ENCODE results near the gene SSTR5. TPM values are rescaled to one million over a fixed set of nuclear protein-coding genes. Genes with fewer than 3 reads are reported as not detected.
A peak's percentile ranks its signal among the peaks of the same experiment; 100 is the strongest.

Gene SSTR5
- total RNA-seq, 4 donors from 2014 or later: not detected

DNA sequence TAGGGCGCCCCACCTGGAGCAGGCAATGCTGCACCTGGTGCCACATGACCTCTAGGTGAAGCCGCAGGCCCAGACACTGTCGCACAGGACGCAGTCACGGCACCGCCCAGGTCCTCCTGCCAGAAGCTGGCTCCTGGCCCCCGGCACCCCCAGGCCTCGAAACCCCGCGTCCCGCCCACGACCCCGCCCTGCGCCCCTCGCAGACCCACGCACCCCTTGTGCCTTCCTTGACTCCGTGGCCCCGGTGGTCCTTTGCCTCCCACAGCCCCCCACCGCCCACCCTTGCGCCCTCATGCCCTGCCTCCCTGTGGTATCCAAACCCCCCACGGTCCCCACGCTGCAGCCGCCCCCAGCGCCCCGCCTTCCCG is 29.8 kb downstream of the SSTR5 start:
- TF ChIP-seq, protein P1, sequence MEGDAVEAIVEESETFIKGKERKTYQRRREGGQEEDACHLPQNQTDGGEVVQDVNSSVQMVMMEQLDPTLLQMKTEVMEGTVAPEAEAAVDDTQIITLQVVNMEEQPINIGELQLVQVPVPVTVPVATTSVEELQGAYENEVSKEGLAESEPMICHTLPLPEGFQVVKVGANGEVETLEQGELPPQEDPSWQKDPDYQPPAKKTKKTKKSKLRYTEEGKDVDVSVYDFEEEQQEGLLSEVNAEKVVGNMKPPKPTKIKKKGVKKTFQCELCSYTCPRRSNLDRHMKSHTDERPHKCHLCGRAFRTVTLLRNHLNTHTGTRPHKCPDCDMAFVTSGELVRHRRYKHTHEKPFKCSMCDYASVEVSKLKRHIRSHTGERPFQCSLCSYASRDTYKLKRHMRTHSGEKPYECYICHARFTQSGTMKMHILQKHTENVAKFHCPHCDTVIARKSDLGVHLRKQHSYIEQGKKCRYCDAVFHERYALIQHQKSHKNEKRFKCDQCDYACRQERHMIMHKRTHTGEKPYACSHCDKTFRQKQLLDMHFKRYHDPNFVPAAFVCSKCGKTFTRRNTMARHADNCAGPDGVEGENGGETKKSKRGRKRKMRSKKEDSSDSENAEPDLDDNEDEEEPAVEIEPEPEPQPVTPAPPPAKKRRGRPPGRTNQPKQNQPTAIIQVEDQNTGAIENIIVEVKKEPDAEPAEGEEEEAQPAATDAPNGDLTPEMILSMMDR (IDR thresholded peaks at IDR 0.05): no peak
- TF ChIP-seq POLR2A (IDR thresholded peaks at IDR 0.05): no peak
- no peak for DNase-seq
- Histone ChIP-seq H3K4me1 (peaks cover 0 to 3% of the 10 kb centered on the region in 2 donors), H3K27me3 (peaks cover 5 to 10% of the 10 kb centered on the region in 2 donors), H3K36me3 (no peaks in the 10 kb centered on the region), H3K27ac (no peak overlapping the region), H3K4me3 (no peak overlapping the region), H3K9me3 (no peaks in the 10 kb centered on the region)
- intact Hi-C loops (cut with DNase I; ENCODE audit: low total_unique reads): no loop called here

DNA sequence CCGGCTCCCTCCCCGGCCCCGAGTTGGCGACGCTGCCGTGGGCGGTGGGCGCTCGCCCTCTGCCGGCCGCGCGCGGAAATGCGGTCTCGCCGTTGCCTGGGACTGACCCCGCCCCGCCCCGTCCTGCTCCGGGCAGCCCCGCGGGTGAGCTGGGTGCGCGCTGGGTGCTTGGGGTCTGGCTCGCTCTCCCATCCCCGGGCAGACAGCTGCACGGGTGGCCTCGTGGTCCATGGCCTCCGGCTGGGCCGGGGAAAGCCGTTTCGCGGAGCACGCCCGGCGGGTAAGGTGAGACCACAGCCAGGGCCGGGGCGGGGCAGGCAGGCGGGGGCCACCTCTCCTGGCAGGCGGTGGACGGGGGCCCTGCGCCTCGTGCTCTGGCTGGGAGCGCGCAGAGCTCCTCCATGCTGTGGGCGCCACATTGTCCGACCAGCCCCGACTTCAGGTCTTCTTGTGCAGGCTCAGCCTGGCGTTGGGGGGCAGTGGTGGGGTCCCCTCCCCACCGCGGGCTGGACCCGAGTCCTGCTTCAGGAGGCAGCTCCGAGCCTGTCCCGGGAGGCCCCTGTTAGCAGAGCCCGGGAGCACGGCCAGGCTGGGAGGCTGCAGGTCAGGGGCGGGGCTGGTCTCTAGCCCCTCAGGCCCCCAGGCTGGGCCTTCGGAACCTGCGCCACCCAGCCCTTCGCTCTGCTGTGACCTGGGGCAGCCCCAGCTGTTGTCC is 30.5 kb downstream of the SSTR5 start:
- H3K9me3 ChIP-seq: no peaks in the 10 kb centered on the region
- H3K36me3 ChIP-seq: no peaks in the 10 kb centered on the region
- H3K27ac ChIP-seq: no peak overlapping the region
- peak in 1 of 2 donors; percentile 52 for DNase-seq
- peaks cover 12% of the 10 kb centered on the region in 2 donors for H3K27me3 ChIP-seq
- intact Hi-C loops (cut with DNase I; ENCODE audit: low total_unique reads): no loop called here
- no peak overlapping the region for H3K4me3 ChIP-seq
- peaks cover 0 to 3% of the 10 kb centered on the region in 2 donors for H3K4me1 ChIP-seq
- no peak for TF ChIP-seq POLR2A (IDR thresholded peaks at IDR 0.05)
- TF ChIP-seq, protein P1 (IDR thresholded peaks at IDR 0.05): peak in 3 of 4 experiments; percentile 66 to 76 (median 70)

DNA sequence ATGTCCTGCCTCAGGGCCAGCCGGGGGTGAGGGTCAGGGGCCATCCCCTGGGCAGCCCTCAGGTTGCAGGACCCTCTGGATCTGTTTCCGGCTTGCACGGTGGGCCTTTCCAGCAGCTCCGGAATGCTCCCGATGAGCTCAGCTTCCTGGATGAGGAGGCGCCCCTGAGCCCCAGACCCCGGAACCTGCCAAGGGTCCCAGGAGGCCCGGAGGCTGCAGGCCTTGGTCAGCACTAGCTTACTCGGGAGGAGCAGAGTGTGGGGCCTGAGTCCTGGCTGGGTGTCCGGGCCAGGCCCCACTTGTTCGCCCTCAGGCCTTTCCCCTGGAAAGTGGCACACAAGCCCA is 31.1 kb downstream of the SSTR5 start:
- intact Hi-C loops (cut with DNase I; ENCODE audit: low total_unique reads): no loop called here
- H3K27me3 ChIP-seq: peaks cover 12 to 18% of the 10 kb centered on the region in 2 donors
- DNase-seq: no peak

DNA sequence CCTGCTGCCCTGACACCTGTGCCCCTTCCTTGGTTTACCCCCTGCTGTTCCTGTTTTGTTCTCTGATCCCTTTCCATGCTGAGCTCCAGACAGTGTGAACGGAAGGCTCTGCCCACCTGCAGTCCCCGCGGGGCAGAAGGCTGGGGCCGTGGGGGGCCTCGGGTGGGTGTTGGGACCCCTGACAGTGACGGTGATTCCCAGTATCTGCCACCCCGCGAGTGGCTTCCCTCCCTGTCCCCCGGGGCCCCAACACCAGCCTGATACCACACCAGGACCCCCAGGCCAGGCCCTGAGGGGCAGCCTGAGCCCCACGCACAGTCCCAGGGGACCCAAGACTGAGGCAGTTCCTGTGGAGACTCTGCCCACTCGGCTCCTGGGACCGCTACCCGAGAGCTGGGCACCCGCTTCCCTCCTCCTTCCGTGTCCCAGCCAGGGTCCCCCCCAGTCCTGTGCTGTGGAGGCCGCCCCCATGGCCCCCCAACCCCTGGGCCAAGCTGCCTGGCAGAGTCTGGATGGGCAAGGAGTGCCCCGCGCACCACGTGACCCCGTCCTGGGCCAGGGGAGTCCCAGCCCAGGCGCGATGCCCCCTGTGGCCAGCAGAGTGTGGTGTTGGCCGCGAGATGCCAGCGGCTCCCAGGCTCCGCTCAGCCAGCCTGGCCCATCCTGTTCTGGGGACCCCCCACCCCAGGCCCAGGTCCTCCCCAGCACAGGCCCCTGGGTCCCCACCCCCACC is 33.5 kb downstream of the SSTR5 start:
- no peaks in the 10 kb centered on the region for H3K9me3 ChIP-seq
- no peak overlapping the region for H3K4me3 ChIP-seq
- no peaks in the 10 kb centered on the region for H3K36me3 ChIP-seq
- peak; percentile 62 to 72 for DNase-seq
- intact Hi-C loops (cut with DNase I; ENCODE audit: low total_unique reads): no loop called here
- H3K27ac ChIP-seq: no peak overlapping the region
- no peak for TF ChIP-seq POLR2A (IDR thresholded peaks at IDR 0.05)
- TF ChIP-seq, protein P1 (IDR thresholded peaks at IDR 0.05): peak; percentile 82 to 94 (median 88)
- peaks cover 12 to 18% of the 10 kb centered on the region in 2 donors for H3K27me3 ChIP-seq
- peaks cover 0 to 3% of the 10 kb centered on the region in 2 donors for H3K4me1 ChIP-seq

More for the DNA sequence above, 31.1 kb downstream of the SSTR5 start:
- H3K4me1 ChIP-seq: peaks cover 0 to 3% of the 10 kb centered on the region in 2 donors
- no peak overlapping the region for H3K4me3 ChIP-seq
- TF ChIP-seq, protein P1 (IDR thresholded peaks at IDR 0.05): no peak
- TF ChIP-seq POLR2A (IDR thresholded peaks at IDR 0.05): no peak
- no peaks in the 10 kb centered on the region for H3K9me3 ChIP-seq
- H3K36me3 ChIP-seq: no peaks in the 10 kb centered on the region
- H3K27ac ChIP-seq: no peak overlapping the region

DNA sequence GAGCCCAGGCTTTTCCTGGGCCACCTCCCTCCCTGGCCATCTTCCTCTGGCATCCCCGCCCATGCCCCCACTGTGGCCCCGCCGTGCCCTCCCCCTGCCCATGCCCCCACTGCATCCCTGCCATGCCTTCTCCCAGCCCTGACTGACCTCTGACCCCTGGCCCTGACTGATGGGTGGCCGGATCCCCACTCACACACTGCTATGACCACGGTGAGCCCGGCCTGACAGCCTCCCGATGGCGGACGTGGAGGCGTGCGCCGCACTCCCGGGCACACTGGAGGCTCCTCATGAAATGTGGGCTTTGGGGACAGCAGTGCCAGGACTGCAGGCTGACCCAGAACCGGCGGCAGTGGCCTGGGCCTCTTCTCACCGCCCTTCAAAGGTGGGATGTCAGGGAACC is 34.1 kb downstream of the SSTR5 start:
- intact Hi-C loops (cut with DNase I; ENCODE audit: low total_unique reads): no loop called here
- Histone ChIP-seq H3K27me3 (peaks cover 12 to 18% of the 10 kb centered on the region in 2 donors), H3K9me3 (no peaks in the 10 kb centered on the region), H3K4me3 (no peak overlapping the region), H3K27ac (no peak overlapping the region), H3K36me3 (no peaks in the 10 kb centered on the region), H3K4me1 (peaks cover 0 to 3% of the 10 kb centered on the region in 2 donors)
- DNase-seq: no peak
- TF ChIP-seq, protein P1 (IDR thresholded peaks at IDR 0.05): no peak
- TF ChIP-seq POLR2A (IDR thresholded peaks at IDR 0.05): no peak

Data from uterus (tissue), 4 donors.